Gastrocnemius medialis (tissue), 4 donors: ENCODE results near the gene RPL32. TPM values are rescaled to one million over a fixed set of nuclear protein-coding genes. Genes with fewer than 3 reads are reported as not detected.

Experiments
- ATAC-seq, 2 donors: fragments of 150-250 bp; one replicate each; pipeline ENCODE4 v1.9.1; 2016
- DNase-seq, 2 donors: peaks; one replicate each; pipeline ENCODE4 v3.0.0-alpha.2; 2019
- H3K27ac ChIP-seq, 4 donors: fragments of 200-600 bp; sonication (generic); 1 replicate in 1 of 4; 2 replicates in 3 of 4; pipeline ENCODE4 v1.5.1; 2016 to 2018; ENCODE audit warnings: mild to moderate bottlenecking in 2 of 4, moderate library complexity in 1 of 4
- H3K27me3 ChIP-seq, 3 donors: fragments of 200-600 bp; sonication (generic) in 2 of 3; 1 replicate in 1 of 3; 2 replicates in 2 of 3; pipeline versions ENCODE4 v1.5.1 to v1.6.0; 2016 to 2019; ENCODE audit warnings: mild to moderate bottlenecking in 1 of 3, moderate library complexity in 1 of 3
- H3K36me3 ChIP-seq, 2 donors: fragments of 200-600 bp; sonication (generic) in 1 of 2; one replicate each; pipeline ENCODE4 v1.5.1; 2017 to 2018
- H3K4me1 ChIP-seq, 2 donors: fragments of 200-600 bp; sonication (generic) in 1 of 2; one replicate each; pipeline ENCODE4 v1.5.1; 2016 to 2017; ENCODE audit warnings: mild to moderate bottlenecking in 2 of 2
- H3K4me3 ChIP-seq, 4 donors: fragments of 200-600 bp; sonication (generic) in 3 of 4; 1 replicate in 1 of 4; 2 replicates in 3 of 4; pipeline ENCODE4 v1.5.1; 2016 to 2019; ENCODE audit warnings: mild to moderate bottlenecking in 2 of 4
- H3K9me3 ChIP-seq, 3 donors: fragments of 200-600 bp; sonication (generic) in 2 of 3; 1 replicate in 1 of 3; 2 replicates in 2 of 3; pipeline ENCODE4 v1.5.1; 2016 to 2019
- POLR2A ChIP-seq, 2 donors: fragments of 450-650 bp; IDR thresholded peaks; one replicate each; pipeline ENCODE4 v1.6.1; 2017; ENCODE audit warnings: antibody characterized with exemption in 2 of 2, mild to moderate bottlenecking in 2 of 2, moderate library complexity in 2 of 2
- in situ Hi-C, 4 donors: fragments of 200-750 bp; cut with MboI; loops; one replicate each; pipeline versions ENCODE4 v1.15.0 to v1.8.0; 2017; ENCODE audit warnings: low sequenced_read_pairs in 4 of 4
- intact Hi-C: fragments of 100-400 bp; cut with DNase I; formaldehyde crosslinking; loops from one replicate; pipeline ENCODE4 v1.15.1; 2023; ENCODE audit warnings: low total_unique reads
- total RNA-seq, 4 donors: library from RNA; depleted of rRNA; stranded (reverse); fragments of >200 nt; gene quantifications; one replicate each; pipeline versions ENCODE4 v1.1.0 to v1.2.3, GENCODE V29; 2016
- TF ChIP-seq, protein P1 (sequence below), 5 experiments: fragments of 450-650 bp in 3 of 5; fragments of 200-600 bp in 2 of 5; sonication (generic) in 2 of 5; IDR thresholded peaks in 4 of 5; conservative IDR thresholded peaks in 1 of 5; 1 replicate in 4 of 5; 2 replicates in 1 of 5; pipeline ENCODE4 v1.5.1; 2016 to 2019; ENCODE audit warnings: antibody characterized with exemption in 5 of 5, mild to moderate bottlenecking in 3 of 5, moderate library complexity in 3 of 5

The RPL32 gene
- total RNA-seq, 4 donors from 2014 or later: 765 to 1,204 (median 990) TPM

- no peak for ATAC-seq
- H3K9me3 ChIP-seq: no peaks in the 10 kb centered on the region
- no peak for DNase-seq
- H3K4me3 ChIP-seq: no peak overlapping the region
- intact Hi-C loops (no loop called here), in situ Hi-C loops (no loop called here)
- H3K4me1 ChIP-seq: peaks cover under 1 to 1% of the 10 kb centered on the region in 2 donors
- peak overlapping the region in 2 of 4 donors; percentile 49 to 63 for H3K27ac ChIP-seq
- peaks cover 2 to 61% of the 10 kb centered on the region in 2 donors for H3K36me3 ChIP-seq
- TF ChIP-seq POLR2A (IDR thresholded peaks at IDR 0.05): no peak
- H3K27me3 ChIP-seq: no peaks in the 10 kb centered on the region
These were observed 18.5 kb downstream of the RPL32 start for GRCh38 chr3:12822725-12823373.

- Histone ChIP-seq H3K9me3 (no peaks in the 10 kb centered on the region), H3K4me1 (peaks cover 10 to 17% of the 10 kb centered on the region in 2 donors), H3K36me3 (peaks cover 2 to 70% of the 10 kb centered on the region in 2 donors), H3K4me3 (no peak overlapping the region), H3K27me3 (no peaks in the 10 kb centered on the region), H3K27ac (peak overlapping the region in 2 of 4 donors; percentile 60 to 74)
- no peak for DNase-seq
- in situ Hi-C loops (no loop called here), intact Hi-C loops (no loop called here)
- no peak for TF ChIP-seq POLR2A (IDR thresholded peaks at IDR 0.05)
- TF ChIP-seq, protein P1, sequence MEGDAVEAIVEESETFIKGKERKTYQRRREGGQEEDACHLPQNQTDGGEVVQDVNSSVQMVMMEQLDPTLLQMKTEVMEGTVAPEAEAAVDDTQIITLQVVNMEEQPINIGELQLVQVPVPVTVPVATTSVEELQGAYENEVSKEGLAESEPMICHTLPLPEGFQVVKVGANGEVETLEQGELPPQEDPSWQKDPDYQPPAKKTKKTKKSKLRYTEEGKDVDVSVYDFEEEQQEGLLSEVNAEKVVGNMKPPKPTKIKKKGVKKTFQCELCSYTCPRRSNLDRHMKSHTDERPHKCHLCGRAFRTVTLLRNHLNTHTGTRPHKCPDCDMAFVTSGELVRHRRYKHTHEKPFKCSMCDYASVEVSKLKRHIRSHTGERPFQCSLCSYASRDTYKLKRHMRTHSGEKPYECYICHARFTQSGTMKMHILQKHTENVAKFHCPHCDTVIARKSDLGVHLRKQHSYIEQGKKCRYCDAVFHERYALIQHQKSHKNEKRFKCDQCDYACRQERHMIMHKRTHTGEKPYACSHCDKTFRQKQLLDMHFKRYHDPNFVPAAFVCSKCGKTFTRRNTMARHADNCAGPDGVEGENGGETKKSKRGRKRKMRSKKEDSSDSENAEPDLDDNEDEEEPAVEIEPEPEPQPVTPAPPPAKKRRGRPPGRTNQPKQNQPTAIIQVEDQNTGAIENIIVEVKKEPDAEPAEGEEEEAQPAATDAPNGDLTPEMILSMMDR (IDR thresholded peaks at IDR 0.05 in 4 of 5, conservative IDR thresholded peaks at IDR 0.05 in 1 of 5): no peak
- no peak for ATAC-seq
These were observed 22.6 kb downstream of the RPL32 start for GRCh38 chr3:12818773-12819172.

DNA sequence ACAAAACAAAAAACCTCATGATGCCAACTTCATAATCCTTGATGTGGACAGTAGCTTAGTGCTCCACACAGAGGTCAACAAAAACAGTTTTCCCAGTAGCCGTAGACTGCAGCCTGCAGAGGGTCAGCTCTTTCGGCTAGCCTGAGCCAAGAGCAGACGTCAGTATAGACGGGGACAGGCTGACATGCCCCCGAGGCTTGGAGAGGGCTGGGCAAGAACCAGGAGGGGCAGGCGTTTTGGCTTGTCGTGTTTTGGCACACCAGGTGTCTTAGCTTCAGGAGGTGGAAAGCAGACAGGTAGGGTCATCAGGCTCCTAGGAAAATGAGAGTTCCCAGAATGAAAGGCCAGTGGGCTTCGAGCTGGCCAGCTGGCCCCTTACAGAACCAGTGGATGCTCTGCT lies 23.1 kb downstream of the RPL32 start:
- peak overlapping the region in 2 of 4 donors; percentile 60 to 74 for H3K27ac ChIP-seq
- ATAC-seq: no peak
- H3K9me3 ChIP-seq: no peaks in the 10 kb centered on the region
- H3K4me1 ChIP-seq: peaks cover 10 to 17% of the 10 kb centered on the region in 2 donors
- H3K27me3 ChIP-seq: no peaks in the 10 kb centered on the region
- in situ Hi-C loops (no loop called here), intact Hi-C loops (no loop called here)
- TF ChIP-seq, protein P1 (IDR thresholded peaks at IDR 0.05 in 4 of 5, conservative IDR thresholded peaks at IDR 0.05 in 1 of 5): no peak
- TF ChIP-seq POLR2A (IDR thresholded peaks at IDR 0.05): no peak
- peaks cover 2 to 70% of the 10 kb centered on the region in 2 donors for H3K36me3 ChIP-seq
- H3K4me3 ChIP-seq: no peak overlapping the region
- no peak for DNase-seq

- peak in 1 of 2 donors; percentile 3 for ATAC-seq
- peak overlapping the region in 3 of 4 donors; percentile 20 to 74 (median 60) for H3K27ac ChIP-seq
- DNase-seq: no peak
These were observed 24.0 kb downstream of the RPL32 start for GRCh38 chr3:12817343-12817710.

More at GRCh38 chr3:12817343-12817710, 24.0 kb downstream of the RPL32 start:
- Histone ChIP-seq H3K4me3 (no peak overlapping the region), H3K36me3 (peaks cover 2 to 64% of the 10 kb centered on the region in 2 donors), H3K4me1 (peaks cover 10 to 17% of the 10 kb centered on the region in 2 donors), H3K9me3 (no peaks in the 10 kb centered on the region), H3K27me3 (no peaks in the 10 kb centered on the region)
- intact Hi-C loops (no loop called here), in situ Hi-C loops (no loop called here)
- TF ChIP-seq, protein P1 (IDR thresholded peaks at IDR 0.05 in 4 of 5, conservative IDR thresholded peaks at IDR 0.05 in 1 of 5): no peak
- no peak for TF ChIP-seq POLR2A (IDR thresholded peaks at IDR 0.05)
